ENCODE results near the gene SETDB1.
"Not testable (repeated sequence)": the region's sequence is repeated elsewhere in the genome, so short reads cannot be mapped to it uniquely, and the experiment has no call there.

Gene SETDB1

GRCh38 chr1:150926097-150926741 lies at the start of gene SETDB1:
Gene SETDB1 (plus strand): TSS chr1:150926363. CDS start chr1:150927715, 1,352 bp downstream.
- peak; percentile 77 to 94 for DNase-seq (ENCODE audit: low read depth in 1 of 2, low spot score in 1 of 2)

- not testable (repeated sequence) for DNase-seq (ENCODE audit: low read depth in 1 of 2, low spot score in 1 of 2)
These were observed 47.2 kb upstream of the SETDB1 start for GRCh38 chr1:150878931-150879330.

GRCh38 chr1:150881331-150882070 lies 44.7 kb upstream of the SETDB1 start:
- no peak for DNase-seq (ENCODE audit: low read depth in 1 of 2, low spot score in 1 of 2)

- not testable (repeated sequence) for DNase-seq (ENCODE audit: low read depth in 1 of 2, low spot score in 1 of 2)
These were observed 43.0 kb upstream of the SETDB1 start for GRCh38 chr1:150883121-150883520.

GRCh38 chr1:150887018-150887417 lies 39.1 kb upstream of the SETDB1 start, which contains the start of gene CTXND2:
Gene CTXND2 (plus strand): TSS chr1:150887136. CDS start chr1:150912315, 25,179 bp downstream.
- DNase-seq (ENCODE audit: low read depth in 1 of 2, low spot score in 1 of 2), result no peak

GRCh38 chr1:150888727-150889126 lies 37.4 kb upstream of the SETDB1 start:
- DNase-seq (ENCODE audit: low read depth in 1 of 2, low spot score in 1 of 2), result no peak

- DNase-seq (ENCODE audit: low read depth in 1 of 2, low spot score in 1 of 2), result no peak
These were observed 36.1 kb upstream of the SETDB1 start for GRCh38 chr1:150890033-150890416.

- DNase-seq (ENCODE audit: low read depth in 1 of 2, low spot score in 1 of 2), result no peak
These were observed 32.7 kb upstream of the SETDB1 start for GRCh38 chr1:150893336-150893913.

- no peak for DNase-seq (ENCODE audit: low read depth in 1 of 2, low spot score in 1 of 2)
These were observed 30.5 kb upstream of the SETDB1 start for GRCh38 chr1:150895618-150896017.

- not testable (repeated sequence) for DNase-seq (ENCODE audit: low read depth in 1 of 2, low spot score in 1 of 2)
These were observed 26.4 kb upstream of the SETDB1 start for GRCh38 chr1:150899795-150900194.

GRCh38 chr1:150902346-150902745 lies 23.8 kb upstream of the SETDB1 start:
- no peak for DNase-seq (ENCODE audit: low read depth in 1 of 2, low spot score in 1 of 2)

GRCh38 chr1:150902751-150903150 lies 23.4 kb upstream of the SETDB1 start:
- no peak for DNase-seq (ENCODE audit: low read depth in 1 of 2, low spot score in 1 of 2)

GRCh38 chr1:150905301-150905700 lies 20.9 kb upstream of the SETDB1 start:
- DNase-seq (ENCODE audit: low read depth in 1 of 2, low spot score in 1 of 2), result no peak

GRCh38 chr1:150906329-150906728 lies 19.8 kb upstream of the SETDB1 start:
- DNase-seq (ENCODE audit: low read depth in 1 of 2, low spot score in 1 of 2), result no peak

- no peak for DNase-seq (ENCODE audit: low read depth in 1 of 2, low spot score in 1 of 2)
These were observed 19.4 kb upstream of the SETDB1 start for GRCh38 chr1:150906813-150907212.

GRCh38 chr1:150909585-150910180 lies 16.5 kb upstream of the SETDB1 start:
- DNase-seq (ENCODE audit: low read depth in 1 of 2, low spot score in 1 of 2), result no peak

- no peak for DNase-seq (ENCODE audit: low read depth in 1 of 2, low spot score in 1 of 2)
These were observed 13.5 kb upstream of the SETDB1 start for GRCh38 chr1:150912623-150913022.

GRCh38 chr1:150917387-150917786 lies 8.8 kb upstream of the SETDB1 start:
- no peak for DNase-seq (ENCODE audit: low read depth in 1 of 2, low spot score in 1 of 2)

- peak; percentile 44 to 81 for DNase-seq (ENCODE audit: low read depth in 1 of 2, low spot score in 1 of 2)
These were observed 3.6 kb upstream of the SETDB1 start for GRCh38 chr1:150922519-150922975.

GRCh38 chr1:150925080-150925479 lies 1.1 kb upstream of the SETDB1 start:
- no peak for DNase-seq (ENCODE audit: low read depth in 1 of 2, low spot score in 1 of 2)

- DNase-seq (ENCODE audit: low read depth in 1 of 2, low spot score in 1 of 2), result no peak
These were observed 1.5 kb downstream of the SETDB1 start for GRCh38 chr1:150927624-150928023.

GRCh38 chr1:150928286-150928685 lies 2.1 kb downstream of the SETDB1 start:
- no peak for DNase-seq (ENCODE audit: low read depth in 1 of 2, low spot score in 1 of 2)

All from activated CD4-positive, alpha-beta T cell treated with anti-CD3 and anti-CD28 coated beads, Interleukin-2, amount 50 U/mL, for 24 hours (primary cell).